CD4-positive, alpha-beta T cell (primary cell): ENCODE data around the gene CD4. TPM values are rescaled to one million over a fixed set of nuclear protein-coding genes. Genes with fewer than 3 reads are reported as not detected.

Experiments used
- ATAC-seq: fragments of 200-7000 bp; cut with Tn5 transposase; one replicate; pipeline ENCODE4 v1.10.0; 2022; ENCODE audit warnings: mild to moderate bottlenecking; ENCODE audit not compliant: poor library complexity
- CTCF ChIA-PET: fragments of 350-600 bp; sonication (Branson Sonifier 250); formaldehyde crosslinking; loops from one replicate; lab custom pipeline; 2021; ENCODE audit warnings: antibody characterized with exemption, inconsistent platforms; lab: Charles Lee
- POLR2A ChIA-PET: fragments of 350-600 bp; sonication (Branson Sonifier 250); formaldehyde crosslinking; loops from one replicate; lab custom pipeline; 2021; ENCODE audit warnings: antibody characterized with exemption, inconsistent platforms; lab: Charles Lee
- DNase-seq, 14 experiments: peaks; one replicate each; pipeline ENCODE4 v3.0.0-alpha.2; 2013 to 2020; ENCODE audit warnings: mixed read lengths in 2 of 14
- H3K27ac ChIP-seq, 2 donors: one replicate each; pipeline versions ENCODE4 v1.5.1 to v1.7.0; 2013; ENCODE audit warnings: low read length in 2 of 2, low read depth in 1 of 2, mild to moderate bottlenecking in 1 of 2
- H3K27me3 ChIP-seq, 2 experiments: 1 replicate in 1 of 2; 2 replicates in 1 of 2; pipeline versions ENCODE4 v1.6.1 to v1.7.0; 2013; ENCODE audit warnings: low read length in 2 of 2, control low read depth in 1 of 2, mild to moderate bottlenecking in 1 of 2, moderate library complexity in 1 of 2; ENCODE audit not compliant: insufficient read depth in 2 of 2, control insufficient read depth in 1 of 2
- H3K36me3 ChIP-seq: one replicate; pipeline ENCODE4 v1.6.1; 2013; ENCODE audit warnings: low read length, control low read depth; ENCODE audit not compliant: insufficient read depth
- H3K4me1 ChIP-seq: one replicate; pipeline ENCODE4 v1.6.1; 2013; ENCODE audit warnings: low read length, control low read depth; ENCODE audit not compliant: insufficient read depth
- H3K4me3 ChIP-seq: one replicate; pipeline ENCODE4 v1.5.1; 2013; ENCODE audit warnings: mild to moderate bottlenecking, low read length, moderate library complexity
- H3K9me3 ChIP-seq, 2 experiments: 1 replicate in 1 of 2; 2 replicates in 1 of 2; pipeline versions ENCODE4 v1.6.1 to v1.7.0; 2013; ENCODE audit warnings: low read length in 2 of 2, mild to moderate bottlenecking in 2 of 2, control low read depth in 1 of 2, moderate library complexity in 1 of 2; ENCODE audit not compliant: control insufficient read depth in 1 of 2, insufficient read depth in 1 of 2
- H3K27ac Mint-ChIP-seq: one replicate; pipeline ENCODE4 v1.8.0; 2020; ENCODE audit warnings: mixed read lengths
- H3K27me3 Mint-ChIP-seq: one replicate; pipeline ENCODE4 v1.8.0; 2021; ENCODE audit warnings: mixed read lengths
- H3K36me3 Mint-ChIP-seq: one replicate; pipeline ENCODE4 v1.8.0; 2021; ENCODE audit warnings: low read depth, mixed read lengths
- H3K4me1 Mint-ChIP-seq: one replicate; pipeline ENCODE4 v1.8.0; 2021; ENCODE audit warnings: low read depth, mixed read lengths
- H3K4me3 Mint-ChIP-seq: one replicate; pipeline ENCODE4 v1.8.0; 2020; ENCODE audit warnings: mild to moderate bottlenecking, mixed read lengths
- H3K9me3 Mint-ChIP-seq: one replicate; pipeline ENCODE4 v1.8.0; 2020; ENCODE audit warnings: mixed read lengths
- intact Hi-C, 2 experiments: fragments of 100-400 bp; cut with DNase I in 1 of 2; cut with micrococcal nuclease in 1 of 2; formaldehyde crosslinking; loops; one replicate each; pipeline versions ENCODE4 v1.15.1 to v1.9.0; 2023 to 2025; cut with DNase I, micrococcal nuclease
- total RNA-seq, 174 experiments: library from RNA in 2 of 174; stranded (reverse) in 2 of 174; gene quantifications; one replicate each; pipeline ENCODE4 v1.2.3 and lab custom pipeline; 2021 to 2026
- TF ChIP-seq, protein P1 (sequence below): fragments of 200-600 bp; IDR thresholded peaks from one replicate; pipeline ENCODE4 v1.8.0; 2022; ENCODE audit warnings: antibody characterized with exemption, mild to moderate bottlenecking

The CD4 gene
- total RNA-seq, 2 experiments from 2014 or later = 134 to 136 TPM

DNA sequence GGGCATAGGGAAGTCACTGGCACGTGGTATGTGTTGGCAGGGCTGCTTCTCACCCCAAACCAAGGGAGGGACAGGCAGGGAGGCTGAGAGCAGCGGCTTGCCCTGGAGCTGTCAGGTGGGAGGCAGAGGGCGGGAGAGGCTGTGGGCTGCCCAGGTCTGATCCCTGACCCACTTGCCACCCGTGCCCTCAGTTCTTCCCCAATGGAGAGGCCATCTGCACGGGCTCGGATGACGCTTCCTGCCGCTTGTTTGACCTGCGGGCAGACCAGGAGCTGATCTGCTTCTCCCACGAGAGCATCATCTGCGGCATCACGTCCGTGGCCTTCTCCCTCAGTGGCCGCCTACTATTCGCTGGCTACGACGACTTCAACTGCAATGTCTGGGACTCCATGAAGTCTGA lies 56.1 kb downstream of the CD4 start:
- no peak for ATAC-seq

DNA sequence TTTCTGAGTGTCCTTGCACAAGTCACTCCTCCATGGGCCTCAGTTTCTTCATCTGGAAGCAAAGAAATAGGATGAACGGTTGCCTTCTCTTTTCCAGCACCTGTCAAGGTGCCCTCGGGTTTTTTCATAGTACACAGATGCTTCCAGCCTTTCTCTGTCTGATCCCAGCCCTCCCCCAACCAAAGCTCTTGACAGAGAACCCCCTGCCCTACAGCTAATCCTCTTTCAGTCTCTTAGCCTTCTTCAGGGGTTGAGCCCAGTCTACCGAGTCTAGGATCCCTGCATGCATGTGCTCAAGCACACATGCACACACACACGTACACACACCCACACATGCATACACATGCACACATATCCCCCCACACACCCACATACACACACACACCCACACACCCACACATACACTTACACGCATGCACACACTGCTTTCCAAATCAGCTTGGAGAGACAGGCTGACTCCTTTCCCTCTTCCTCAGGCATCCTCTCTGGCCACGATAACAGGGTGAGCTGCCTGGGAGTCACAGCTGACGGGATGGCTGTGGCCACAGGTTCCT lies 57.1 kb downstream of the CD4 start:
- Histone ChIP-seq H3K27ac (no peak overlapping the region), H3K4me1 (peaks cover 14% of the 10 kb centered on the region), H3K27me3 (no peaks in the 10 kb centered on the region), H3K36me3 (no peaks in the 10 kb centered on the region), H3K4me3 (no peak overlapping the region), H3K9me3 (no peaks in the 10 kb centered on the region)
- Mint-ChIP-seq H3K4me3 (no peak overlapping the region), H3K27ac (no peak overlapping the region), H3K27me3 (no peaks in the 10 kb centered on the region), H3K4me1 (peaks cover 5% of the 10 kb centered on the region), H3K9me3 (no peaks in the 10 kb centered on the region), H3K36me3 (peaks cover 1% of the 10 kb centered on the region)
- POLR2A ChIA-PET = no interaction called here
- ATAC-seq (no peak), DNase-seq (no peak)
- TF ChIP-seq, protein P1, sequence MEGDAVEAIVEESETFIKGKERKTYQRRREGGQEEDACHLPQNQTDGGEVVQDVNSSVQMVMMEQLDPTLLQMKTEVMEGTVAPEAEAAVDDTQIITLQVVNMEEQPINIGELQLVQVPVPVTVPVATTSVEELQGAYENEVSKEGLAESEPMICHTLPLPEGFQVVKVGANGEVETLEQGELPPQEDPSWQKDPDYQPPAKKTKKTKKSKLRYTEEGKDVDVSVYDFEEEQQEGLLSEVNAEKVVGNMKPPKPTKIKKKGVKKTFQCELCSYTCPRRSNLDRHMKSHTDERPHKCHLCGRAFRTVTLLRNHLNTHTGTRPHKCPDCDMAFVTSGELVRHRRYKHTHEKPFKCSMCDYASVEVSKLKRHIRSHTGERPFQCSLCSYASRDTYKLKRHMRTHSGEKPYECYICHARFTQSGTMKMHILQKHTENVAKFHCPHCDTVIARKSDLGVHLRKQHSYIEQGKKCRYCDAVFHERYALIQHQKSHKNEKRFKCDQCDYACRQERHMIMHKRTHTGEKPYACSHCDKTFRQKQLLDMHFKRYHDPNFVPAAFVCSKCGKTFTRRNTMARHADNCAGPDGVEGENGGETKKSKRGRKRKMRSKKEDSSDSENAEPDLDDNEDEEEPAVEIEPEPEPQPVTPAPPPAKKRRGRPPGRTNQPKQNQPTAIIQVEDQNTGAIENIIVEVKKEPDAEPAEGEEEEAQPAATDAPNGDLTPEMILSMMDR = no peak
- intact Hi-C loops = no loop called here
- CTCF ChIA-PET = interaction anchor here (1.2 kb wide), 1 partner anchor 26 kb away, joined by 3 read pairs; no protein-coding TSS in a partner anchor

More for the DNA sequence above, 56.1 kb downstream of the CD4 start:
- H3K27ac Mint-ChIP-seq = no peak overlapping the region
- ChIA-PET CTCF (interaction anchor here (1.2 kb wide), 1 partner anchor 27 kb away, joined by 3 read pairs; no protein-coding TSS in a partner anchor), POLR2A (no interaction called here)
- no peaks in the 10 kb centered on the region for H3K9me3 Mint-ChIP-seq
- no peaks in the 10 kb centered on the region for H3K9me3 ChIP-seq
- DNase-seq = no peak
- no peak overlapping the region for H3K27ac ChIP-seq
- H3K4me3 Mint-ChIP-seq = no peak overlapping the region
- H3K4me1 ChIP-seq = peaks cover 4% of the 10 kb centered on the region
- H3K4me3 ChIP-seq = no peak overlapping the region
- H3K4me1 Mint-ChIP-seq = no peaks in the 10 kb centered on the region
- intact Hi-C loops = no loop called here
- no peaks in the 10 kb centered on the region for H3K27me3 ChIP-seq
- TF ChIP-seq, protein P1 = no peak
- H3K36me3 Mint-ChIP-seq = no peaks in the 10 kb centered on the region
- H3K36me3 ChIP-seq = no peaks in the 10 kb centered on the region
- H3K27me3 Mint-ChIP-seq = no peaks in the 10 kb centered on the region

DNA sequence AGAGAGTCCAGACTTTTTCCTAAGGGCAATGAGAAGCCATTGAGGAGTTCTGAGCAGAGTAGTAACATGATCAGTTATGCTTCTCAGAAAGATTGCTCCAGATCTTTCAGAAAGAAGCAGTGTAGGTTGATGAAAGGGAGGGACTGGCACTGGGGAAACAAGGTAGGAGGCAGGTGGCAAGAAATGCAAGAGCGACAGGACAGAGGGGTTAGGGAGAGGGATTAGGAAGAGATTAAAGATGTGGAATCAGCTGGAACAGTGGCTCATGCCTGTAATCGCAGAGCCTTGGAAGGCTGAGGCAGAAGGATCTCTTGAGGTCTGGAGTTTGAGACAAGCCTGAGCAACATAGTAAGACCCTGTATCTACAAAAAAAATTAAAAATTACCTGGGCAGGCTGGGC lies 58.3 kb downstream of the CD4 start:
- H3K9me3 Mint-ChIP-seq = no peaks in the 10 kb centered on the region
- no peak for ATAC-seq

More for the DNA sequence above, 58.3 kb downstream of the CD4 start:
- peaks cover 8% of the 10 kb centered on the region for H3K4me1 Mint-ChIP-seq
- DNase-seq = no peak
- Histone ChIP-seq H3K36me3 (no peaks in the 10 kb centered on the region), H3K4me3 (no peak overlapping the region), H3K27me3 (no peaks in the 10 kb centered on the region), H3K4me1 (peaks cover 21% of the 10 kb centered on the region), H3K27ac (no peak overlapping the region), H3K9me3 (no peaks in the 10 kb centered on the region)
- intact Hi-C loops = no loop called here
- H3K27me3 Mint-ChIP-seq = no peaks in the 10 kb centered on the region
- H3K27ac Mint-ChIP-seq = no peak overlapping the region
- no peak overlapping the region for H3K4me3 Mint-ChIP-seq
- ChIA-PET CTCF (no interaction called here), POLR2A (no interaction called here)
- TF ChIP-seq, protein P1 = no peak
- peaks cover 12% of the 10 kb centered on the region for H3K36me3 Mint-ChIP-seq
